Naive thymus-derived CD4-positive, alpha-beta T cell (primary cell): ENCODE results near the gene SRSF12. TPM values are rescaled to one million over a fixed set of nuclear protein-coding genes. Genes with fewer than 3 reads are reported as not detected.

Experiments
- ATAC-seq: fragments of 150-1000 bp; cut with Tn5 transposase; 2 replicates; pipeline ENCODE4 v1.10.0; 2021; ENCODE audit warnings: mild to moderate bottlenecking, moderate library complexity
- CTCF ChIA-PET: fragments of 350-600 bp; sonication (Branson Sonifier 250); formaldehyde crosslinking; loops from one replicate; lab custom pipeline; 2021; ENCODE audit warnings: antibody characterized with exemption; lab: Charles Lee
- POLR2A ChIA-PET: fragments of 350-600 bp; sonication (Branson Sonifier 250); formaldehyde crosslinking; loops from one replicate; lab custom pipeline; 2021; ENCODE audit warnings: antibody characterized with exemption, inconsistent platforms; lab: Charles Lee
- DNase-seq, 9 donors: peaks; one replicate each; pipeline versions ENCODE4 v3.0.0 to v3.0.0-alpha.2; 2020 to 2022; ENCODE audit warnings: mixed read lengths in 1 of 9
- H3K27ac ChIP-seq: one replicate; pipeline ENCODE4 v1.7.0; 2013; ENCODE audit warnings: mild to moderate bottlenecking, low read depth, low read length, moderate library complexity
- H3K27me3 ChIP-seq, 2 donors: one replicate each; pipeline ENCODE4 v1.7.0; 2013; ENCODE audit warnings: low read length in 2 of 2, mild to moderate bottlenecking in 2 of 2, moderate library complexity in 2 of 2; ENCODE audit not compliant: control insufficient read depth in 2 of 2, insufficient read depth in 2 of 2
- H3K36me3 ChIP-seq, 3 experiments: 1 replicate in 2 of 3; 2 replicates in 1 of 3; pipeline ENCODE4 v1.7.0; 2013; ENCODE audit warnings: low read length in 3 of 3, mild to moderate bottlenecking in 3 of 3, moderate library complexity in 1 of 3; ENCODE audit not compliant: insufficient read depth in 3 of 3, control insufficient read depth in 2 of 3
- H3K4me1 ChIP-seq, 2 donors: one replicate each; pipeline ENCODE4 v1.7.0; 2013; ENCODE audit warnings: low read length in 2 of 2, mild to moderate bottlenecking in 2 of 2, moderate library complexity in 1 of 2; ENCODE audit not compliant: control insufficient read depth in 2 of 2, insufficient read depth in 2 of 2
- H3K4me3 ChIP-seq: 2 replicates; pipeline ENCODE4 v1.7.0; 2013; ENCODE audit warnings: mild to moderate bottlenecking, low read length
- H3K9me3 ChIP-seq, 3 experiments: 1 replicate in 2 of 3; 2 replicates in 1 of 3; pipeline ENCODE4 v1.7.0; 2013; ENCODE audit warnings: low read length in 3 of 3; ENCODE audit not compliant: control insufficient read depth in 2 of 3
- H3K27ac Mint-ChIP-seq, 9 donors: one replicate each; pipeline ENCODE4 v1.8.0; 2020 to 2022; ENCODE audit warnings: mixed read lengths in 9 of 9, mild to moderate bottlenecking in 8 of 9, moderate library complexity in 5 of 9, inconsistent platforms in 2 of 9
- H3K27me3 Mint-ChIP-seq, 5 donors: one replicate each; pipeline ENCODE4 v1.8.0; 2021 to 2022; ENCODE audit warnings: mixed read lengths in 5 of 5, mild to moderate bottlenecking in 1 of 5
- H3K36me3 Mint-ChIP-seq, 5 donors: one replicate each; pipeline ENCODE4 v1.8.0; 2020 to 2022; ENCODE audit warnings: mixed read lengths in 5 of 5, mild to moderate bottlenecking in 3 of 5, inconsistent platforms in 1 of 5
- H3K4me1 Mint-ChIP-seq, 7 donors: one replicate each; pipeline ENCODE4 v1.8.0; 2020 to 2022; ENCODE audit warnings: mixed read lengths in 7 of 7, mild to moderate bottlenecking in 3 of 7, inconsistent platforms in 1 of 7
- H3K4me3 Mint-ChIP-seq, 10 donors: one replicate each; pipeline ENCODE4 v1.8.0; 2020 to 2022; ENCODE audit warnings: mild to moderate bottlenecking in 10 of 10, mixed read lengths in 10 of 10, moderate library complexity in 6 of 10, inconsistent platforms in 2 of 10
- H3K9me3 Mint-ChIP-seq, 11 donors: one replicate each; pipeline ENCODE4 v1.8.0; 2020 to 2022; ENCODE audit warnings: mixed read lengths in 11 of 11, mild to moderate bottlenecking in 4 of 11, inconsistent platforms in 1 of 11, moderate library complexity in 1 of 11
- intact Hi-C, 2 donors: fragments of 100-400 bp; cut with micrococcal nuclease; formaldehyde crosslinking; loops; one replicate each; pipeline ENCODE4 v1.15.1; 2023
- polyA plus RNA-seq, 2 donors: library from polyadenylated mRNA; unstranded; fragments of 300-500 nt; fragmentation: Illumina TruSeq; gene quantifications; one replicate each; pipeline ENCODE4 v1.2.3, GENCODE V29; 2021
- total RNA-seq, 6 experiments: library from RNA in 5 of 6; stranded (reverse) in 5 of 6; gene quantifications; 1 replicate in 5 of 6; 2 replicates in 1 of 6; pipeline ENCODE4 v1.2.3 and lab custom pipeline; 2021 to 2026

Gene SRSF12
- total and polyA plus RNA-seq, 7 experiments from 2014 or later: 0.05 to 0.56 TPM; not detected in 5

DNA sequence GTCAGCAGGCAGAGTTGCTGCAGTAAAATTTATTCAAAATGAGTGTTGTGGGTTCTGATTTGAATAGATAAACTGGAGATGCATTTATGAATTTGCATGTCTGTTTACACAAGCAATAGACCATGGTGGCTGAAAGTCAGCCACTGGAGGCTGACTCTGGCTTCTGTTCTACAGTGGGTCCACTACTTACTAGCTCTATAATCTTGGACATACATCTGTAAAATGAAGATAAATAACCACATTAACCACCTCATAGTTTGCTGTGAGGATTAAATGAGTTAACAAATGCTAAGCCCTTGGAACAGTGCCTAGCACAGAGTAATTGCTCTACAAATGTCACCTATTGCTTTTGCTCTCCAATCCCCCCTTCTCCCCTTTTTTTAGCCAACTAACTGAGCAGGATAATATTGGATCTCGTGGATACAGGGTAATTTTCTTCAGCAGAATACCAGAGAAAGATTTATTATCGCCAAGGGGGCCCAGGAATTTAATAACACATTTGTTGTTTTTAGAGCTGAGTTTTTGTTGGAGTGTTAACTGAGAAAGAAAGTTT lies 26.6 kb upstream of the SRSF12 start:
- ChIA-PET CTCF (interaction anchor here (1.4 kb wide), 1 partner anchor 161 kb away, joined by 8 read pairs; no protein-coding TSS in a partner anchor), POLR2A (interaction anchor here (1.5 to 7.0 kb wide), 4 partner anchors 18 to 65 kb away, joined by 3 to 115 read pairs (median 6); partner anchors contain the start of gene PNRC1)
- Mint-ChIP-seq H3K27ac (peak overlapping the region in 3 of 9 donors; percentile 23 to 41 (median 35)), H3K4me1 (peaks cover 18 to 34% (median 23%) of the 10 kb centered on the region in 7 donors), H3K4me3 (peak overlapping the region in 5 of 10 donors; percentile 17 to 86 (median 53)), H3K9me3 (no peaks in the 10 kb centered on the region), H3K36me3 (peaks cover 2 to 5% (median 4%) of the 10 kb centered on the region in 5 donors), H3K27me3 (peaks cover 0 to 14% (median 0%) of the 10 kb centered on the region in 5 donors)
- Histone ChIP-seq H3K4me1 (peaks cover 5 to 10% of the 10 kb centered on the region in 2 donors), H3K36me3 (peaks cover 0 to 6% (median 0%) of the 10 kb centered on the region in 3 experiments), H3K27me3 (no peaks in the 10 kb centered on the region), H3K4me3 (no peak overlapping the region), H3K9me3 (no peaks in the 10 kb centered on the region), H3K27ac (no peak overlapping the region)
- ATAC-seq (no peak), DNase-seq (no peak)
- intact Hi-C loops: loop anchor here in 1 of 2 donors (2.0 to 10.0 kb wide), 2 partner anchors 162 to 670 kb away; partner anchors contain the start of gene MDN1

- Mint-ChIP-seq H3K4me1 (peaks cover 0 to 11% (median 0%) of the 10 kb centered on the region in 7 donors), H3K4me3 (no peak overlapping the region), H3K9me3 (no peaks in the 10 kb centered on the region), H3K36me3 (no peaks in the 10 kb centered on the region), H3K27ac (no peak overlapping the region), H3K27me3 (peaks cover 0 to 14% (median 0%) of the 10 kb centered on the region in 5 donors)
- Histone ChIP-seq H3K36me3 (no peaks in the 10 kb centered on the region), H3K4me1 (no peaks in the 10 kb centered on the region), H3K4me3 (no peak overlapping the region), H3K27ac (no peak overlapping the region), H3K9me3 (no peaks in the 10 kb centered on the region), H3K27me3 (no peaks in the 10 kb centered on the region)
- ChIA-PET CTCF (no interaction called here), POLR2A (interaction anchor here (1.2 to 1.6 kb wide), 2 partner anchors 56 to 61 kb away, joined by 5 read pairs; no protein-coding TSS in a partner anchor)
- no peak for DNase-seq
- no peak for ATAC-seq
- intact Hi-C loops: loop anchor here in 1 of 2 donors (10.0 kb wide), 1 partner anchor 674 kb away; the partner anchor contains the start of gene MDN1
Observed at GRCh38 chr6:89140347-89141156, 22.7 kb upstream of the SRSF12 start.

DNA sequence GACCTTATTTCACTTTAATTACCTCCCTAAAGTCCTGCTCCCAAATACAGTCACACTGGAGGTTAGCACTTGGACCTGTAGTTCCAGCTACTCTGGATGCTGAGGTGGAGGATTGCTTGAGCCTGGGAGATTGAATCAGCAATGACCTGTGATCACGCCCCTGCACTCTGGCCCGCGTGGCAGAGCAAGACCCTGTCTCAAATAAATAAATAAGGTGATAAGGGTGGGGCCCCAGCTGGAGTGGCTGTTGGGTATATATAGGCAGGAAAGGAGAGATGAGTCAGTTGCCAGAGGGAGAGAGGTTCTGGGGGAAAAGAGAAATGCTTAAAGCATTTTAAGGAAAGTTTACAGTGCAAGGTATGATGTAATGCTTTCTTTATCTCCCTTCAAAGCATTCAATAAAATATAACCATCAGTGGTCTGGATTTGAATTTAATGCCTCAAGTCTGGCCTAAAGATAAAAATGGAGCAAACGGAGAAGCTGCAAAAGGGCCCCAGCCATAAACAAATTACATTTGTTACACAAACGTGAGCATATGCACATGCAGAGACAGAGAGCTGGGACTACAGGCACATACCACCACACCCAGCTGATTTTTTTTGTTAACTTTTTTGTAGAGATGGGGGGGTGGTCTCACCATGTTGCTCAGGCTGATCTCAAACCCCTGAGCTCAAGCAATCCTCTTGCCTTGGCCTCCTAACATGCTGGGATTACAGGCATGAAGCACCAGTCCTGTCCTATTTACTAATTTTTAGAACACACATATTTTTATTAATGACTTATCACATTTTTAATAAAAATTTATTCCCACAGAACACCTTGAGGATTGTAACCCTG lies 21.9 kb upstream of the SRSF12 start:
- Histone ChIP-seq H3K9me3 (no peaks in the 10 kb centered on the region), H3K4me1 (no peaks in the 10 kb centered on the region), H3K27ac (no peak overlapping the region), H3K27me3 (no peaks in the 10 kb centered on the region), H3K4me3 (no peak overlapping the region), H3K36me3 (no peaks in the 10 kb centered on the region)
- H3K4me1 Mint-ChIP-seq: peaks cover 0 to 6% (median 0%) of the 10 kb centered on the region in 7 donors
- intact Hi-C loops: loop anchor here in 1 of 2 donors (1.0 to 10.0 kb wide), 2 partner anchors 9 to 675 kb away; partner anchors contain the start of gene MDN1
- ChIA-PET CTCF (no interaction called here), POLR2A (interaction anchor here (1.6 kb wide), 1 partner anchor 56 kb away, joined by 5 read pairs; no protein-coding TSS in a partner anchor)
- H3K36me3 Mint-ChIP-seq: no peaks in the 10 kb centered on the region
- H3K27ac Mint-ChIP-seq: peak overlapping the region in 1 of 9 donors; percentile 21
- peaks cover 0 to 12% (median 0%) of the 10 kb centered on the region in 5 donors for H3K27me3 Mint-ChIP-seq
- no peak for ATAC-seq
- H3K4me3 Mint-ChIP-seq: no peak overlapping the region
- DNase-seq: no peak
- no peaks in the 10 kb centered on the region for H3K9me3 Mint-ChIP-seq

DNA sequence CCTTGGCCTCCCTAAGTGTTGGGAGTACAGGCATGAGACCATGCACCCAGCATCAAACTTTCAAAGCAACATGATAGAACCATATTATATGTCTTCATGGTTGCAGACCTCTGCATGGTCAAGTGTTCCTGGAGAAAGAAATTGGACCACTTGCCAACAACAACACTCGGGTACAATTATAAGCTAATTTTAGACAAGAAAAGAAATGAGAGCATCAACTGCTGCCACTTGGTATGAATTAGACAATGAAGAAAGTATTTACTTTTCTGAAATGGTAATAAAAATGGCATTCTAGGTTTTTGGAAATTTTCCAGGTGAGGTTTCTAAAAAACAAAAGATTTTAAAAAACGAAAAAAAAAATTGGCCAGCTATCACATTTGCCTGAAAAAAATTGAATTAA lies 20.3 kb upstream of the SRSF12 start:
- Histone ChIP-seq H3K4me1 (no peaks in the 10 kb centered on the region), H3K27ac (no peak overlapping the region), H3K9me3 (no peaks in the 10 kb centered on the region), H3K36me3 (no peaks in the 10 kb centered on the region), H3K4me3 (no peak overlapping the region), H3K27me3 (no peaks in the 10 kb centered on the region)
- ATAC-seq (no peak), DNase-seq (no peak)
- Mint-ChIP-seq H3K9me3 (no peaks in the 10 kb centered on the region), H3K27ac (no peak overlapping the region), H3K4me1 (peaks cover 0 to 4% (median 0%) of the 10 kb centered on the region in 7 donors), H3K27me3 (no peaks in the 10 kb centered on the region), H3K4me3 (no peak overlapping the region), H3K36me3 (no peaks in the 10 kb centered on the region)
- intact Hi-C loops: no loop called here
- ChIA-PET POLR2A (no interaction called here), CTCF (interaction anchor here (1.0 kb wide), 1 partner anchor 105 kb away, joined by 3 read pairs; no protein-coding TSS in a partner anchor)

DNA sequence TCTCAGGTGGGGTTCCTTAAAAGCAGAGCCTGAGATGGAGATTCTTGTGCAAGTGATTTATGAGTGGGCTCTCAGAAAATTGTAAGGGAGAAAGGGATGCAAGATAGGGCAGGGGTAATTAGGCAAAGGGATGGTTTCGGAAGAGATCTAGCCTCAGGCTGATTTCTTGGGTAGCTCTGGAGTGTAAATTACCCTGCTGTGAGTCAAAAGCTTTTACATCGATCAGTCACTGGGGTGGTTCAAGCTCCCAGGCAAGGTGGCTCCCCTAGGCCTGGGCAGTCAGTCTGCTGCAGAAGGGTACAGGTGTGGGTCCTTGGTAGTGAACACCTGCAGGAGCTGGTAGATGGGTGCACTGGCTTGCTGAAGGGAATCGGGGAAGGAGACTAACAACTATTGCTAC lies 16.9 kb upstream of the SRSF12 start:
- H3K4me1 Mint-ChIP-seq: peaks cover 0 to 2% (median 0%) of the 10 kb centered on the region in 7 donors
- H3K27ac Mint-ChIP-seq: no peak overlapping the region
- Histone ChIP-seq H3K36me3 (no peaks in the 10 kb centered on the region), H3K4me1 (no peaks in the 10 kb centered on the region), H3K9me3 (no peaks in the 10 kb centered on the region), H3K4me3 (no peak overlapping the region), H3K27me3 (no peaks in the 10 kb centered on the region), H3K27ac (no peak overlapping the region)
- no peak for DNase-seq
- H3K9me3 Mint-ChIP-seq: no peaks in the 10 kb centered on the region
- no peak overlapping the region for H3K4me3 Mint-ChIP-seq
- H3K27me3 Mint-ChIP-seq: no peaks in the 10 kb centered on the region
- peaks cover 0 to 5% (median 0%) of the 10 kb centered on the region in 5 donors for H3K36me3 Mint-ChIP-seq
- intact Hi-C loops: no loop called here
- ATAC-seq: no peak
- ChIA-PET CTCF (no interaction called here), POLR2A (interaction anchor here (0.7 kb wide), 1 partner anchor 11 kb away, joined by 4 read pairs; the partner anchor contains the start of gene PM20D2)

- intact Hi-C loops: no loop called here
- Histone ChIP-seq H3K9me3 (no peaks in the 10 kb centered on the region), H3K27me3 (no peaks in the 10 kb centered on the region), H3K4me1 (no peaks in the 10 kb centered on the region), H3K4me3 (no peak overlapping the region), H3K27ac (no peak overlapping the region), H3K36me3 (no peaks in the 10 kb centered on the region)
- ChIA-PET CTCF (no interaction called here), POLR2A (no interaction called here)
- DNase-seq (no peak), ATAC-seq (no peak)
- Mint-ChIP-seq H3K36me3 (peaks cover 0 to 5% (median 0%) of the 10 kb centered on the region in 5 donors), H3K4me1 (no peaks in the 10 kb centered on the region), H3K9me3 (peaks cover 0 to under 1% (median 0%) of the 10 kb centered on the region in 11 donors), H3K4me3 (no peak overlapping the region), H3K27me3 (no peaks in the 10 kb centered on the region), H3K27ac (no peak overlapping the region)
Observed at GRCh38 chr6:89133981-89134380, 16.1 kb upstream of the SRSF12 start.
